Parathyroid adenoma (tissue), 2 donors: ENCODE results near the gene SLC47A2.

ENCODE experiments used
- H2AFZ ChIP-seq: fragments of 300-600 bp; sonication (generic); one replicate; pipeline ENCODE4 v1.7.0; 2017; ENCODE audit warnings: antibody characterized with exemption, mild to moderate bottlenecking
- H3K27ac ChIP-seq: fragments of 300-600 bp; sonication (generic); one replicate; pipeline ENCODE4 v1.7.0; 2017
- H3K27me3 ChIP-seq: fragments of 300-600 bp; sonication (generic); one replicate; pipeline ENCODE4 v1.7.0; 2017; ENCODE audit warnings: low read length; ENCODE audit not compliant: control insufficient read depth, insufficient read depth
- H3K36me3 ChIP-seq: fragments of 300-600 bp; sonication (generic); one replicate; pipeline ENCODE4 v1.7.0; 2017; ENCODE audit warnings: low read length; ENCODE audit not compliant: control insufficient read depth, insufficient read depth
- H3K4me1 ChIP-seq: fragments of 300-600 bp; sonication (generic); one replicate; pipeline ENCODE4 v1.7.0; 2017; ENCODE audit warnings: control low read depth
- H3K4me2 ChIP-seq: fragments of 300-600 bp; sonication (generic); one replicate; pipeline ENCODE4 v1.7.0; 2017; ENCODE audit warnings: low read length
- H3K4me3 ChIP-seq: fragments of 300-600 bp; sonication (generic); one replicate; pipeline ENCODE4 v1.7.0; 2017; ENCODE audit warnings: low read depth, low read length
- H3K79me2 ChIP-seq: fragments of 300-600 bp; sonication (generic); one replicate; pipeline ENCODE4 v1.7.0; 2017; ENCODE audit warnings: control low read depth
- H3K9ac ChIP-seq: fragments of 300-600 bp; sonication (generic); one replicate; pipeline ENCODE4 v1.7.0; 2017; ENCODE audit warnings: mild to moderate bottlenecking
- H3K9me3 ChIP-seq: fragments of 300-600 bp; sonication (generic); one replicate; pipeline ENCODE4 v1.7.0; 2017; ENCODE audit warnings: low read length; ENCODE audit not compliant: control insufficient read depth
- TF ChIP-seq, protein P1 (sequence below): fragments of 300-600 bp; sonication (generic); IDR thresholded peaks from one replicate; pipeline ENCODE4 v1.7.0; 2017; ENCODE audit warnings: antibody characterized with exemption, mild to moderate bottlenecking
- donor health status: primary hyperparathyroidism.

The SLC47A2 gene

GRCh38 chr17:19706791-19707727, 9.3 kb downstream of the SLC47A2 start:
- H3K9ac ChIP-seq: no peak overlapping the region

DNA sequence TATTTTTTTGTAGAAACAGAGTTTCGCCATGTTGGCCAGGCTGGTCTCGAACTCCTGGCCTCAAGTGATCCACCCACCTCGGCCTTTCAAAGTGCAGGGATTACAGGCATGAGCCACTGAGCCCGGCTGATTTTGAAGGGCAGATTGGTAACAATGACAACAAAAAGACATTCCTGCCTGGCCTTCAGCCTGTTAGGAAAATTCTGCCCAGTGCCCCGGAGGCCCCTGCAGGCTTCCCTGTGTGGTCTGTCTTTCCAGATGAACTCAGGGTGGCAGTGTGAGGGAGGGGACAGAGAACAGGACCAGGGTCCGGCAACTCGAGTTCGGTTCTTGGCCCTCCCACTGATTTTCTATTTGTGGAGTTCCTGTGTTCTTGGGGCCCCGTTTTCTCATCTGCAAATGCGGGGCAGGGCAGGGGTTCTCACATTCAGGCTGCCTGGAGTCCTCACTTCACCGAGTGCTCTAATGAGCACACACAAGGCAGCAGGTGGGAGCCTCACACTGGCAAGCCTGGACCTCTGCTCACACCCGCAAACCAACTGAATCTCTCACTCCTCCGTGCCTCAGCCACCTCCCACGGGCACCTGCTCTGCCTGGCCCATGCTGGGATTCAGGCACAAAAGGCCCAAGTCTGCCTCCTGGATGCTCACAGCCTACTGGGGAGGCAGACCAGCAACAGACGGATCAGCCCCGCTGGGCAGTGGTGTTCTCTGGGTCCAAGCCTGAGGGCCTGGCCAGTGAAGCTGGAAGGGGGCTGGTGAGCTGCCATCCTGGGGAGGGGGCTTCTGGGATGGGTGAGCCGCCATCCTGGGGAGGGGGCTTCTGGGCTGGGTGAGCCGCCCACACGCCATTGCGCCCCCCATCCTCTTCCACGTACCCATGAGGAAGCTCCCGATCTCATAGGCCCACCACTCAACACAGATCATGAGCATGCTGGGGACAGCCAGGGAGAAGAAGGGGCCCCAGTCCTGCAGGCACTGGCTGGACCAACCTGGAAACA, 10.3 kb downstream of the SLC47A2 start:
- Histone ChIP-seq H2AFZ (no peak overlapping the region), H3K9me3 (no peaks in the 10 kb centered on the region), H3K9ac (no peak overlapping the region), H3K4me3 (no peak overlapping the region), H3K27ac (no peak overlapping the region), H3K4me2 (no peak overlapping the region), H3K27me3 (no peaks in the 10 kb centered on the region), H3K79me2 (no peaks in the 10 kb centered on the region), H3K4me1 (no peaks in the 10 kb centered on the region), H3K36me3 (no peaks in the 10 kb centered on the region)
- TF ChIP-seq, protein P1, sequence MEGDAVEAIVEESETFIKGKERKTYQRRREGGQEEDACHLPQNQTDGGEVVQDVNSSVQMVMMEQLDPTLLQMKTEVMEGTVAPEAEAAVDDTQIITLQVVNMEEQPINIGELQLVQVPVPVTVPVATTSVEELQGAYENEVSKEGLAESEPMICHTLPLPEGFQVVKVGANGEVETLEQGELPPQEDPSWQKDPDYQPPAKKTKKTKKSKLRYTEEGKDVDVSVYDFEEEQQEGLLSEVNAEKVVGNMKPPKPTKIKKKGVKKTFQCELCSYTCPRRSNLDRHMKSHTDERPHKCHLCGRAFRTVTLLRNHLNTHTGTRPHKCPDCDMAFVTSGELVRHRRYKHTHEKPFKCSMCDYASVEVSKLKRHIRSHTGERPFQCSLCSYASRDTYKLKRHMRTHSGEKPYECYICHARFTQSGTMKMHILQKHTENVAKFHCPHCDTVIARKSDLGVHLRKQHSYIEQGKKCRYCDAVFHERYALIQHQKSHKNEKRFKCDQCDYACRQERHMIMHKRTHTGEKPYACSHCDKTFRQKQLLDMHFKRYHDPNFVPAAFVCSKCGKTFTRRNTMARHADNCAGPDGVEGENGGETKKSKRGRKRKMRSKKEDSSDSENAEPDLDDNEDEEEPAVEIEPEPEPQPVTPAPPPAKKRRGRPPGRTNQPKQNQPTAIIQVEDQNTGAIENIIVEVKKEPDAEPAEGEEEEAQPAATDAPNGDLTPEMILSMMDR: no peak

More at GRCh38 chr17:19706791-19707727, 9.3 kb downstream of the SLC47A2 start:
- Histone ChIP-seq H3K27ac (no peak overlapping the region), H3K4me1 (no peaks in the 10 kb centered on the region), H3K27me3 (no peaks in the 10 kb centered on the region), H3K9me3 (no peaks in the 10 kb centered on the region), H3K79me2 (no peaks in the 10 kb centered on the region), H3K36me3 (no peaks in the 10 kb centered on the region), H3K4me2 (no peak overlapping the region), H3K4me3 (no peak overlapping the region), H2AFZ (no peak overlapping the region)
- TF ChIP-seq, protein P1: no peak

GRCh38 chr17:19705201-19705600, 11.2 kb downstream of the SLC47A2 start:
- Histone ChIP-seq H3K4me3 (no peak overlapping the region), H3K27me3 (no peaks in the 10 kb centered on the region), H3K9ac (no peak overlapping the region), H3K4me2 (no peak overlapping the region), H2AFZ (no peak overlapping the region), H3K9me3 (no peaks in the 10 kb centered on the region), H3K36me3 (no peaks in the 10 kb centered on the region), H3K79me2 (no peaks in the 10 kb centered on the region), H3K27ac (no peak overlapping the region), H3K4me1 (no peaks in the 10 kb centered on the region)
- TF ChIP-seq, protein P1: no peak

DNA sequence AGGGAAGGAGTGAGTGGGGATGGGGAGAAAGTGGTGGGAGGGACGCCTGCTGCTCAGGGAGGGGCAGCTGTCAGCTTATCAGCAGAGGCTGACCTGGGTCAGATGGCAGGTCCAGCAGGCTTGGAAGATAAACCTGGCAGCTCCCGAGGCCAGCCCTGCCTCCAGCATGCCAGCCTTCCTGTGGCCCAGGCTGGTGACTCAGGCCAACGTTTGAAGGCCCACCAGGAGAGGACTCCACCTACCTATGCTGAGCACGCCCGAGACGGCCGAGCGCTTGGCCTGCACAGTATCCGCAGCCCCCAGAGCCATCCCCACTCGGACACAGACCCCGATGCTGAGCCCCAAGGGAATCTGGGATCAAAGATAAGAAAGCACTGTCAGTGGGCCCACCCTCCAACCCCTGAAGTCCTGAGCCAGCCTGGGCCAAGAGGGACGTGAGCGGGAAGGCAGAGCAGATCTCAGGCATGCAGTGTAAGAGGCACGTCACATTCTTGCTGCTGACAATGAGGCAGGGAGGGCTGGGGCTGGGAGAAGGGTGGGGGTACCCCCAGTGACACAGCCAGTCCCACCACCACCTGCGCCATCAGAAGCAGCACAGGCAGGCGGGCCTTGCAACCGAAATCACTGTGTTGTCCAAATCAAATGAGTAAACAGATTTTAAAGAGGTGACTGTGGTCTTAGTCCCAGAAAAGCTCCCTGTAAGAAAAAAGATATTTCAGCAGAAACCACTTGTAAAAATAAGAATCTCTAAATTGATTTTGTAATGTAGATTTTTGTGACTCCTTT, 12.4 kb downstream of the SLC47A2 start:
- no peaks in the 10 kb centered on the region for H3K4me1 ChIP-seq
- TF ChIP-seq, protein P1: no peak
- no peaks in the 10 kb centered on the region for H3K36me3 ChIP-seq
- H3K4me3 ChIP-seq: no peak overlapping the region
- no peaks in the 10 kb centered on the region for H3K27me3 ChIP-seq
- no peaks in the 10 kb centered on the region for H3K79me2 ChIP-seq
- H3K9me3 ChIP-seq: no peaks in the 10 kb centered on the region
- H3K9ac ChIP-seq: no peak overlapping the region
- no peak overlapping the region for H2AFZ ChIP-seq
- no peak overlapping the region for H3K27ac ChIP-seq
- H3K4me2 ChIP-seq: no peak overlapping the region
